ENCODE measurements around the gene SDC1. TPM values are rescaled to one million over a fixed set of nuclear protein-coding genes. Genes with fewer than 3 reads are reported as not detected.

Gene SDC1
- total RNA-seq, 4 donors from 2014 or later = 103 to 192 (median 127) TPM

GRCh38 chr2:20226152-20226545 is 1.2 kb upstream of the SDC1 start:
- Histone ChIP-seq H3K27me3 (no peaks in the 10 kb centered on the region), H3K9me3 (no peaks in the 10 kb centered on the region), H3K27ac (peak overlapping the region; percentile 92 to 95 (median 93)), H3K36me3 (no peaks in the 10 kb centered on the region), H3K4me3 (no peak overlapping the region), H3K4me1 (peaks cover 9 to 40% (median 33%) of the 10 kb centered on the region in 4 donors)
- WGBS, 2 donors (ENCODE audit: low coverage in 1 of 2) = 86% methylated on average over 14 of the region's 14 CpGs; no CpG with 5 or more reads in 1 of the 2 donors
- intact Hi-C loops (cut with DNase I; ENCODE audit: low total_unique reads) = loop anchor here (10.0 kb wide), 1 partner anchor 121 kb away; no protein-coding TSS in a partner anchor
- in situ Hi-C loops (cut with MboI; ENCODE audit: low pct_ligation_motif_present in 1 of 4, low pct_unique_long_range_greater_than_20kb in 1 of 4, low sequenced_read_pairs in 3 of 4) = loop anchor here in 1 of 4 donors (10.0 kb wide), 1 partner anchor 91 kb away; no protein-coding TSS in a partner anchor
- TF ChIP-seq EP300 (IDR thresholded peaks at IDR 0.05; ENCODE audit: low read depth) (no peak), POLR2A (IDR thresholded peaks at IDR 0.05) (no peak), POLR2AphosphoS5 (IDR thresholded peaks at IDR 0.05) (no peak)
- TF ChIP-seq, protein P1, sequence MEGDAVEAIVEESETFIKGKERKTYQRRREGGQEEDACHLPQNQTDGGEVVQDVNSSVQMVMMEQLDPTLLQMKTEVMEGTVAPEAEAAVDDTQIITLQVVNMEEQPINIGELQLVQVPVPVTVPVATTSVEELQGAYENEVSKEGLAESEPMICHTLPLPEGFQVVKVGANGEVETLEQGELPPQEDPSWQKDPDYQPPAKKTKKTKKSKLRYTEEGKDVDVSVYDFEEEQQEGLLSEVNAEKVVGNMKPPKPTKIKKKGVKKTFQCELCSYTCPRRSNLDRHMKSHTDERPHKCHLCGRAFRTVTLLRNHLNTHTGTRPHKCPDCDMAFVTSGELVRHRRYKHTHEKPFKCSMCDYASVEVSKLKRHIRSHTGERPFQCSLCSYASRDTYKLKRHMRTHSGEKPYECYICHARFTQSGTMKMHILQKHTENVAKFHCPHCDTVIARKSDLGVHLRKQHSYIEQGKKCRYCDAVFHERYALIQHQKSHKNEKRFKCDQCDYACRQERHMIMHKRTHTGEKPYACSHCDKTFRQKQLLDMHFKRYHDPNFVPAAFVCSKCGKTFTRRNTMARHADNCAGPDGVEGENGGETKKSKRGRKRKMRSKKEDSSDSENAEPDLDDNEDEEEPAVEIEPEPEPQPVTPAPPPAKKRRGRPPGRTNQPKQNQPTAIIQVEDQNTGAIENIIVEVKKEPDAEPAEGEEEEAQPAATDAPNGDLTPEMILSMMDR (IDR thresholded peaks at IDR 0.05) = no peak
- DNase-seq = no peak

GRCh38 chr2:20225294-20226151 is 593 bp upstream of the SDC1 start:
- WGBS, 2 donors (ENCODE audit: low coverage in 1 of 2) = 8 to 10% methylated on average over 12 to 60 of the region's 66 CpGs
- no peaks in the 10 kb centered on the region for H3K27me3 ChIP-seq
- H3K4me3 ChIP-seq = peak overlapping the region; percentile 76 to 84 (median 82)
- H3K27ac ChIP-seq = peak overlapping the region; percentile 92 to 95 (median 93)
- in situ Hi-C loops (cut with MboI; ENCODE audit: low pct_ligation_motif_present in 1 of 4, low pct_unique_long_range_greater_than_20kb in 1 of 4, low sequenced_read_pairs in 3 of 4) (loop anchor here in 1 of 4 donors (10.0 kb wide), 1 partner anchor 91 kb away; no protein-coding TSS in a partner anchor), intact Hi-C loops (cut with DNase I; ENCODE audit: low total_unique reads) (loop anchor here (10.0 kb wide), 1 partner anchor 121 kb away; no protein-coding TSS in a partner anchor)
- peaks cover 9 to 36% (median 31%) of the 10 kb centered on the region in 4 donors for H3K4me1 ChIP-seq
- H3K9me3 ChIP-seq = no peaks in the 10 kb centered on the region
- TF ChIP-seq, protein P1 (IDR thresholded peaks at IDR 0.05) = peak; percentile 36 to 77 (median 58)
- TF ChIP-seq POLR2A (IDR thresholded peaks at IDR 0.05) = peak; percentile 63
- TF ChIP-seq POLR2AphosphoS5 (IDR thresholded peaks at IDR 0.05) = peak in 2 of 3 donors; percentile 57 to 69
- TF ChIP-seq EP300 (IDR thresholded peaks at IDR 0.05; ENCODE audit: low read depth) = peak; percentile 3
- no peaks in the 10 kb centered on the region for H3K36me3 ChIP-seq
- DNase-seq = peak; percentile 91

DNA sequence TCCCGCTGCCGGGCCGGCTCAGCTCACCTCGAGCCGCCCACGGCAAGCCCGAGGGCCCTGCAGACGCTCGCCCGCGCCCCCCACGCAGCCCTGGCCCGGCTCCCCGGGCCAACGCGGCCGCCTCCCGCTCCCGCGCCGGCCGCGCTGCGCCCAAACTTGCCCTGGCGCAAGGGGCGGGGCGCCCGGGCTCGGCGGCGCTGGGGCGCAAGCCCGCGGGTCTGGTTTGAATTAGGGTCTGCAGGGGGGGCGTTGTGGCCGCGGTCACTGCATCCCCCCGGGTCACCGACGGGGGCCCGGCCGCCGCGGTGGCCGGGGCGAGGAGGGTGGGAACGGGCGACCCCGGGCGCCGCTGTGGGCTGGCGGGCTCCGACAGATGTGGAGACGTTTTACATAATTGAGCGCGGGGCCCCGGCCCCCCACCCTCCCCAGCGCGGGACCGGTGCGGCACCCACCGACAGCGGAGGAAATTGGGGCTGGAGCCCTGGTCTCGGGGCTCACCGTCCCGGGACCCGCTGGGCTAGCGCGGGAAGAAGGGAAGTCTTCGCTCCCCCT is 690 bp downstream of the SDC1 start:
- in situ Hi-C loops (cut with MboI; ENCODE audit: low pct_ligation_motif_present in 1 of 4, low pct_unique_long_range_greater_than_20kb in 1 of 4, low sequenced_read_pairs in 3 of 4) = loop anchor here in 1 of 4 donors (10.0 kb wide), 1 partner anchor 89 kb away; no protein-coding TSS in a partner anchor
- WGBS, 2 donors (ENCODE audit: low coverage in 1 of 2) = 1% methylated on average over 52 of the region's 70 CpGs; no CpG with 5 or more reads in 1 of the 2 donors
- H3K27ac ChIP-seq = peak overlapping the region; percentile 92 to 95 (median 93)
- peaks cover 9 to 36% (median 31%) of the 10 kb centered on the region in 4 donors for H3K4me1 ChIP-seq
- no peaks in the 10 kb centered on the region for H3K36me3 ChIP-seq
- H3K27me3 ChIP-seq = no peaks in the 10 kb centered on the region
- H3K4me3 ChIP-seq = peak overlapping the region; percentile 76 to 84 (median 82)
- TF ChIP-seq POLR2AphosphoS5 (IDR thresholded peaks at IDR 0.05) (no peak), POLR2A (IDR thresholded peaks at IDR 0.05) (no peak), EP300 (IDR thresholded peaks at IDR 0.05; ENCODE audit: low read depth) (no peak)
- TF ChIP-seq, protein P1 (IDR thresholded peaks at IDR 0.05) = no peak
- intact Hi-C loops (cut with DNase I; ENCODE audit: low total_unique reads) = loop anchor here (10.0 kb wide), 1 partner anchor 119 kb away; no protein-coding TSS in a partner anchor
- no peaks in the 10 kb centered on the region for H3K9me3 ChIP-seq
- no peak for DNase-seq
